Calu3 (cell line): ENCODE measurements around the gene C16orf89. TPM values are rescaled to one million over a fixed set of nuclear protein-coding genes. Genes with fewer than 3 reads are reported as not detected.

Source experiments
- BruUV-seq: library from RNA; stranded (reverse); fragments of 400-500 nt; replicated peaks from 2 replicates; lab custom pipeline; 2021; lab: Mats Ljungman, UMichigan
- CTCF ChIA-PET: fragments of 300-600 bp; sonication (Branson Sonifier 250); formaldehyde crosslinking; loops from one replicate; lab custom pipeline; 2022; ENCODE audit warnings: antibody characterized with exemption; lab: Charles Lee
- DNase-seq: peaks from one replicate; pipeline ENCODE4 v3.0.0; 2022
- H3K27ac Mint-ChIP-seq: one replicate; pipeline ENCODE4 v1.8.0; 2022; ENCODE audit warnings: mixed read lengths; ENCODE audit not compliant: unreplicated experiment
- H3K27me3 Mint-ChIP-seq: one replicate; pipeline ENCODE4 v1.8.0; 2022; ENCODE audit warnings: mixed read lengths; ENCODE audit not compliant: unreplicated experiment
- H3K36me3 Mint-ChIP-seq: one replicate; pipeline ENCODE4 v1.8.0; 2022; ENCODE audit warnings: mild to moderate bottlenecking, moderate library complexity, mixed read lengths; ENCODE audit not compliant: insufficient read depth, unreplicated experiment
- H3K4me1 Mint-ChIP-seq: one replicate; pipeline ENCODE4 v1.8.0; 2022; ENCODE audit warnings: mild to moderate bottlenecking, low read depth, mixed read lengths; ENCODE audit not compliant: unreplicated experiment
- H3K4me3 Mint-ChIP-seq: one replicate; pipeline ENCODE4 v1.8.0; 2022; ENCODE audit warnings: mild to moderate bottlenecking, low read depth, moderate library complexity, mixed read lengths; ENCODE audit not compliant: unreplicated experiment
- H3K9me3 Mint-ChIP-seq: one replicate; pipeline ENCODE4 v1.8.0; 2022; ENCODE audit warnings: low read depth, mixed read lengths; ENCODE audit not compliant: unreplicated experiment
- CTCF ChIP-seq: fragments of 200-600 bp; IDR thresholded peaks from one replicate; pipeline ENCODE4 v1.8.0; 2022; ENCODE audit warnings: antibody characterized with exemption; ENCODE audit not compliant: unreplicated experiment
- intact Hi-C: fragments of 100-400 bp; cut with micrococcal nuclease; formaldehyde crosslinking; loops from one replicate; pipeline ENCODE4 v1.10.0; 2022; ENCODE audit not compliant: unreplicated experiment
- total RNA-seq: library from RNA; stranded (reverse); gene quantifications from 2 replicates; pipeline ENCODE4 v1.2.3, GENCODE V29; 2022

C16orf89 gene
- total RNA-seq, 1 experiment from 2014 or later: not detected

DNA sequence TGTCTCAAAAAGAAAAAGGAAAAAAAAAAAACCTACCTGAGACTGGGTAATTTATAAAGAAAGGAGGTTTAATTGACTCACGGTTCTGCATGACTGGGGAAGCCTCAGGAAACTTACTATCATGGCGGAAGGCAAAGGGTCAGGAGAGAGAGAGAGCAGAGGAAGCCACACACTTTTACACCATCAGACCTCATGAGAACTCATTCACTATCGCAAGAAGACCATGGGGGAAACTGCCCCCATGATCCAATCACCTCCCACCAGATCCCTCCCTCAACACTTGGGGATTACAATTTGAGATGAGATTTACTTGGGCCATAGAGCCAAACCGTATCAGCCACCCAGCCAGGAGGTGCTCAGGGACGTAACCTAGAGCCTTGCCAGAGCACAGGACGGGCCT lies 52.9 kb downstream of the C16orf89 start:
- CTCF ChIA-PET: no interaction called here
- BruUV-seq: no TSS peak
- no peak for DNase-seq
- intact Hi-C loops: no loop called here
- Mint-ChIP-seq H3K9me3 (no peaks in the 10 kb centered on the region), H3K4me1 (no peaks in the 10 kb centered on the region), H3K4me3 (no peak overlapping the region), H3K27ac (no peak overlapping the region), H3K27me3 (peaks cover 71% of the 10 kb centered on the region), H3K36me3 (no peaks in the 10 kb centered on the region)
- TF ChIP-seq CTCF: no peak

- Mint-ChIP-seq H3K4me3 (no peak overlapping the region), H3K27me3 (peaks cover 66% of the 10 kb centered on the region)
Observed at GRCh38 chr16:5011637-5012036, 54.1 kb downstream of the C16orf89 start.

GRCh38 chr16:5010576-5011329 lies 55.0 kb downstream of the C16orf89 start:
- BruUV-seq: no TSS peak
- Mint-ChIP-seq H3K4me1 (no peaks in the 10 kb centered on the region), H3K36me3 (no peaks in the 10 kb centered on the region), H3K27ac (no peak overlapping the region), H3K27me3 (peaks cover 59% of the 10 kb centered on the region), H3K9me3 (no peaks in the 10 kb centered on the region), H3K4me3 (no peak overlapping the region)
- TF ChIP-seq CTCF: no peak
- CTCF ChIA-PET: no interaction called here
- no peak for DNase-seq
- intact Hi-C loops: no loop called here

More at GRCh38 chr16:5011637-5012036, 54.1 kb downstream of the C16orf89 start:
- Mint-ChIP-seq H3K27ac (no peak overlapping the region), H3K9me3 (no peaks in the 10 kb centered on the region), H3K4me1 (no peaks in the 10 kb centered on the region), H3K36me3 (no peaks in the 10 kb centered on the region)
- intact Hi-C loops: no loop called here
- CTCF ChIA-PET: no interaction called here
- no peak for DNase-seq
- no peak for TF ChIP-seq CTCF
- no TSS peak for BruUV-seq

DNA sequence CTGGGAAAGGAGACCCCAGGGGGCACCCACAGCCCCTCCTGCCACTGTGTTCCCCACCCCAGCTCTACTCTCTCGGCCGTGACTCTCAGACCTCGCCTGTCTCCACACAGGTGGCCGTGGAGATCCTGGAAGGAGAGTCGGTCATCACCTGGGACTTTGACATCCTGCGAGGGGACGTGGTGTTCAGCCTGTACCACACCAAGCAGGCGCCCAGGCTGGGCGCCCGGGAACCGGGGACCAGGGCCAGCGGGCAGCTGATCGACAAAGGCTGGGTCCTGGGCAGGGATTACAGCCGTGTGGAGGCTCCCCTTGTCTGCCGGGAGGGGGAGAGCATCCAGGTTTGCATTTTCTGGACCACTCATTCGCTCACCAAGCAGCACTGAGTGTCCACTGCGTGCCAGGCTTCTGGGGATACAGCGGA lies 57.4 kb downstream of the C16orf89 start:
- H3K4me3 Mint-ChIP-seq: no peak overlapping the region

More for the DNA sequence above, 57.4 kb downstream of the C16orf89 start:
- Mint-ChIP-seq H3K27me3 (peaks cover 61% of the 10 kb centered on the region), H3K9me3 (no peaks in the 10 kb centered on the region), H3K4me1 (no peaks in the 10 kb centered on the region), H3K27ac (no peak overlapping the region), H3K36me3 (no peaks in the 10 kb centered on the region)
- TF ChIP-seq CTCF: no peak
- DNase-seq: no peak
- CTCF ChIA-PET: no interaction called here
- BruUV-seq: no TSS peak
- intact Hi-C loops: no loop called here
